ENCODE measurements around the gene CMC2.

GRCh38 chr16:80938004-80938878 is 68.4 kb downstream of the CMC2 start:
- no peak for TF ChIP-seq EZH2 (IDR thresholded peaks at IDR 0.05)
- TF ChIP-seq POLR2AphosphoS5 (IDR thresholded peaks at IDR 0.05; ENCODE audit: borderline replicate concordance, low read depth, low read length), result no peak
